Measurements from ENCODE around the gene MTMR3. TPM values are rescaled to one million over a fixed set of nuclear protein-coding genes. Genes with fewer than 3 reads are reported as not detected.

The MTMR3 gene
- total and polyA plus RNA-seq, 2 of the 8 experiments (the other 6 are each of a cell fraction or from before 2014, with no cell fraction given), result 16.9 to 18.5 TPM

- POLR2A ChIA-PET (ENCODE audit: partially characterized antibody), result no interaction called here
- Histone ChIP-seq H3K4me2 (ENCODE audit: insufficient read depth in 1 of 2, low read depth in 2 of 2, low read length in 2 of 2) (no peak overlapping the region), H3K4ac (replicated peaks; ENCODE audit: insufficient read length, low read depth, low read length) (no peak overlapping the region), H3K79me2 (ENCODE audit: control insufficient read depth in 1 of 2, insufficient read depth in 2 of 2, low read length in 2 of 2) (no peaks in the 10 kb centered on the region), H3K27me3 (replicated peaks in 1 of 4; ENCODE audit: control insufficient read depth in 3 of 4, extremely low read depth in 1 of 4, insufficient read depth in 3 of 4, low read length in 3 of 4) (no peaks in the 10 kb centered on the region), H4K91ac (replicated peaks; ENCODE audit: insufficient read length, low read length) (no peak overlapping the region), H3K18ac (ENCODE audit: extremely low read depth, low read length) (no peak overlapping the region), H2BK20ac (ENCODE audit: low read length) (no peak overlapping the region), H2BK12ac (ENCODE audit: low read depth, low read length) (no peak overlapping the region), H3K27ac (ENCODE audit: low read depth, low read length) (no peak overlapping the region), H4K8ac (ENCODE audit: extremely low read depth, insufficient read depth, low read length) (no peak overlapping the region), H4K5ac (ENCODE audit: insufficient read length, low read depth, low read length) (no peak overlapping the region), H3K23ac (ENCODE audit: insufficient read length) (no peak overlapping the region), H2AK5ac (ENCODE audit: low read depth, low read length) (no peak overlapping the region), H2BK15ac (ENCODE audit: low read length) (no peak overlapping the region), H3K56ac (replicated peaks; ENCODE audit: insufficient read length, low read depth, low read length) (no peak overlapping the region), H4K20me1 (replicated peaks in 1 of 2; ENCODE audit: control insufficient read depth in 1 of 2, insufficient read depth in 2 of 2, low read length in 2 of 2) (peaks cover 0 to 2% of the 10 kb centered on the region in 2 experiments), H3K14ac (ENCODE audit: insufficient read length) (no peak overlapping the region), H2AFZ (ENCODE audit: low read length) (no peak overlapping the region), H3K23me2 (ENCODE audit: low read depth, low read length) (no peaks in the 10 kb centered on the region), H3K4me1 (replicated peaks in 1 of 4; ENCODE audit: control insufficient read depth in 3 of 4, insufficient read depth in 4 of 4, low read length in 3 of 4) (no peaks in the 10 kb centered on the region), H3K9ac (replicated peaks in 1 of 4; ENCODE audit: extremely low read depth in 1 of 4, low read depth in 3 of 4, low read length in 3 of 4) (no peak overlapping the region), H3K9me3 (ENCODE audit: insufficient read depth in 2 of 2, low read depth in 1 of 2, low read length in 1 of 2) (no peaks in the 10 kb centered on the region), H2BK120ac (replicated peaks; ENCODE audit: low read depth, low read length) (no peak overlapping the region), H3K79me1 (ENCODE audit: low read depth, low read length) (no peaks in the 10 kb centered on the region; the same call in none of the 2 replicates), H3K4me3 (ENCODE audit: extremely low read depth in 1 of 4, insufficient read depth in 2 of 4, low read depth in 3 of 4, low read length in 4 of 4) (no peak overlapping the region), H3K36me3 (ENCODE audit: control insufficient read depth in 2 of 4, insufficient read depth in 4 of 4, low read length in 3 of 4) (peaks cover 7 to 41% (median 22%) of the 10 kb centered on the region in 4 experiments; a peak in 7 of 8 replicates), H2BK5ac (ENCODE audit: low read depth, low read length) (no peak overlapping the region)
- CTCF ChIA-PET (ENCODE audit: partially characterized antibody), result interaction anchor here (0.8 to 3.2 kb wide), 4 partner anchors 9 to 325 kb away, joined by 3 to 13 read pairs (median 3); no protein-coding TSS in a partner anchor
- DNase-seq (ENCODE audit: low read depth in 1 of 2, low spot score in 2 of 2), result no peak
- no peak for FAIRE-seq
- no peak for TF ChIP-seq TAF1 (IDR thresholded peaks at IDR 0.05; ENCODE audit: low read depth, low read length)
- TF ChIP-seq ASH2L (IDR thresholded peaks at IDR 0.05; ENCODE audit: low read length), result no peak
- no peak for TF ChIP-seq MAFK (IDR thresholded peaks at IDR 0.05; ENCODE audit: low read depth, low read length)
- TF ChIP-seq TAF7 (optimal IDR thresholded peaks at IDR 0.05; ENCODE audit: borderline replicate concordance, low read depth, low read length), result no peak
- TF ChIP-seq HDAC6 (IDR thresholded peaks at IDR 0.05; ENCODE audit: low read depth, low read length), result no peak
- no peak for TF ChIP-seq ZNF274 (IDR thresholded peaks at IDR 0.05; ENCODE audit: borderline replicate concordance, extremely low read depth, low read length)
- no peak for TF ChIP-seq ATF3 (IDR thresholded peaks at IDR 0.05; ENCODE audit: insufficient read depth, low read depth, low read length)
- TF ChIP-seq JUN (IDR thresholded peaks at IDR 0.05; ENCODE audit: low read depth, low read length), result no peak
- TF ChIP-seq CHD2 (IDR thresholded peaks at IDR 0.05; ENCODE audit: low read length), result no peak
- no peak for TF ChIP-seq SRF (IDR thresholded peaks at IDR 0.05; ENCODE audit: low read depth, low read length)
- no peak for TF ChIP-seq SIX5 (IDR thresholded peaks at IDR 0.05; ENCODE audit: low read depth, low read length)
- no peak for TF ChIP-seq FOSL1 (IDR thresholded peaks at IDR 0.05; ENCODE audit: insufficient read depth, low read depth, low read length)
- no peak for TF ChIP-seq RNF2 (IDR thresholded peaks at IDR 0.05; ENCODE audit: borderline replicate concordance, low read depth, low read length, missing control alignments, poor library complexity, severe bottlenecking)
- TF ChIP-seq BRCA1 (IDR thresholded peaks at IDR 0.05; ENCODE audit: low read depth, low read length), result no peak
- TF ChIP-seq SIRT6 (IDR thresholded peaks at IDR 0.05; ENCODE audit: low read length), result no peak
- no peak for TF ChIP-seq NANOG (IDR thresholded peaks at IDR 0.05; ENCODE audit: insufficient read depth, low read depth, low read length, poor library complexity, severe bottlenecking)
Observed at GRCh38 chr22:30014244-30014643, 131.3 kb downstream of the MTMR3 start.
